ENCODE data around the gene TMEM128. TPM values are rescaled to one million over a fixed set of nuclear protein-coding genes. Genes with fewer than 3 reads are reported as not detected.
A peak's percentile ranks its signal among the peaks of the same experiment; 100 is the strongest.

The TMEM128 gene
- total and polyA plus RNA-seq, 2 of the 13 experiments (the other 11 are each of a cell fraction or from before 2014, with no cell fraction given), result 19.4 to 27.9 TPM

- no peak for TF ChIP-seq ZBTB7A (CRISPR knock-in tag; IDR thresholded peaks at IDR 0.05)
- TF ChIP-seq NBN (conservative IDR thresholded peaks at IDR 0.05), result no peak
- TF ChIP-seq ARID4A (CRISPR knock-in tag; IDR thresholded peaks at IDR 0.05; ENCODE audit: borderline replicate concordance), result no peak; the same call in 1 of the 2 replicates
- no peak for TF ChIP-seq SP1 (IDR thresholded peaks at IDR 0.05)
- TF ChIP-seq SP1 (CRISPR knock-in tag; IDR thresholded peaks at IDR 0.05), result no peak
- peak; percentile 75 for TF ChIP-seq TBL1XR1 (IDR thresholded peaks at IDR 0.05; ENCODE audit: borderline replicate concordance, low read length, partially characterized antibody)
- TF ChIP-seq ZFX (CRISPR knock-in tag; IDR thresholded peaks at IDR 0.05; ENCODE audit: low read depth), result peak; percentile 35; the same call in 1 of the 2 replicates
- no peak for TF ChIP-seq HDAC6 (IDR thresholded peaks at IDR 0.05; ENCODE audit: low read depth, low read length)
- no peak for TF ChIP-seq USF2 (IDR thresholded peaks at IDR 0.05; ENCODE audit: low read depth, low read length)
- no peak for TF ChIP-seq USF2 (CRISPR knock-in tag; IDR thresholded peaks at IDR 0.05; ENCODE audit: borderline replicate concordance)
- TF ChIP-seq NFKBIZ (CRISPR knock-in tag; IDR thresholded peaks at IDR 0.05), result no peak
- peak; percentile 54; the same call in 1 of the 2 replicates for TF ChIP-seq BHLHE40 (IDR thresholded peaks at IDR 0.05; ENCODE audit: low read length)
- TF ChIP-seq ZNF414 (CRISPR knock-in tag; IDR thresholded peaks at IDR 0.05), result no peak; the same call in 1 of the 2 replicates
- TF ChIP-seq KLF12 (CRISPR knock-in tag; IDR thresholded peaks at IDR 0.05; ENCODE audit: borderline replicate concordance), result 0 out of 2 replicates have a peak, but pooled peaks have one; percentile 61
- TF ChIP-seq ZNF646 (CRISPR knock-in tag; IDR thresholded peaks at IDR 0.05), result no peak
Measured at GRCh38 chr4:4259484-4260100, 11.6 kb upstream of the TMEM128 start (continued).

Data from HepG2 (cell line).